Measurements from ENCODE around the gene ALKBH4.

GRCh38 chr7:102467581-102468477, 3.2 kb upstream of the ALKBH4 start:
- no peak for TF ChIP-seq CTCF (IDR thresholded peaks at IDR 0.05)
- no peak for TF ChIP-seq POLR2A (IDR thresholded peaks at IDR 0.05)

All from right lobe of liver (tissue), 4 donors.